GM12873 (cell line): ENCODE results near the gene ZNF267.
A peak's percentile ranks its signal among the peaks of the same experiment; 100 is the strongest.

ENCODE experiments used
- CTCF ChIP-seq: IDR thresholded peaks from 2 replicates; pipeline ENCODE4 v1.5.1; 2012; ENCODE audit warnings: low read depth, mild to moderate bottlenecking, moderate library complexity, low read length, control low read depth; ENCODE audit not compliant: insufficient read depth; ENCODE audit errors: missing control alignments

ZNF267 gene

GRCh38 chr16:31868164-31868563, 5.4 kb upstream of the ZNF267 start:
- no peak for TF ChIP-seq CTCF

GRCh38 chr16:31868691-31869167, 4.9 kb upstream of the ZNF267 start:
- peak; percentile 67 for TF ChIP-seq CTCF

- TF ChIP-seq CTCF: no peak
These were observed 4.0 kb upstream of the ZNF267 start for GRCh38 chr16:31869511-31870201.

GRCh38 chr16:31870809-31871208, 2.8 kb upstream of the ZNF267 start:
- TF ChIP-seq CTCF: no peak

GRCh38 chr16:31871510-31871909, 2.1 kb upstream of the ZNF267 start:
- TF ChIP-seq CTCF: no peak

- no peak for TF ChIP-seq CTCF
These were observed 1.4 kb upstream of the ZNF267 start for GRCh38 chr16:31872201-31872600.

- TF ChIP-seq CTCF: no peak
These were observed 932 bp downstream of the ZNF267 start for GRCh38 chr16:31874366-31875111.
